ENCODE data around the gene ZIC1. TPM values are rescaled to one million over a fixed set of nuclear protein-coding genes. Genes with fewer than 3 reads are reported as not detected.

The ZIC1 gene
- total RNA-seq, 3 donors from 2014 or later, result 2.0 to 6.1 TPM; not detected in 1

GRCh38 chr3:147401421-147401820 lies 7.7 kb upstream of the ZIC1 start:
- no peaks in the 10 kb centered on the region for H3K4me1 ChIP-seq
- H3K36me3 ChIP-seq, result no peaks in the 10 kb centered on the region
- no peaks in the 10 kb centered on the region for H3K9me3 ChIP-seq
- H3K27ac ChIP-seq, result no peak overlapping the region
- TF ChIP-seq POLR2AphosphoS5 (IDR thresholded peaks at IDR 0.05), result no peak
- TF ChIP-seq POLR2A (IDR thresholded peaks at IDR 0.05), result no peak
- no peak for TF ChIP-seq CTCF (IDR thresholded peaks at IDR 0.05)
- intact Hi-C loops (cut with DNase I; ENCODE audit: low total_unique reads), result no loop called here
- peaks cover 4 to 92% of the 10 kb centered on the region in 2 donors for H3K27me3 ChIP-seq
- H3K4me3 ChIP-seq, result no peak overlapping the region
- DNase-seq (ENCODE audit: low spot score in 2 of 2), result no peak

GRCh38 chr3:147402159-147402558 lies 7.0 kb upstream of the ZIC1 start:
- Histone ChIP-seq H3K36me3 (no peaks in the 10 kb centered on the region), H3K27ac (no peak overlapping the region), H3K4me1 (no peaks in the 10 kb centered on the region), H3K9me3 (no peaks in the 10 kb centered on the region), H3K4me3 (no peak overlapping the region), H3K27me3 (peaks cover 4 to 92% of the 10 kb centered on the region in 2 donors)
- TF ChIP-seq POLR2AphosphoS5 (IDR thresholded peaks at IDR 0.05), result no peak
- TF ChIP-seq POLR2A (IDR thresholded peaks at IDR 0.05), result no peak
- no peak for TF ChIP-seq CTCF (IDR thresholded peaks at IDR 0.05)
- intact Hi-C loops (cut with DNase I; ENCODE audit: low total_unique reads), result no loop called here
- no peak for DNase-seq (ENCODE audit: low spot score in 2 of 2)

- no peak for DNase-seq (ENCODE audit: low spot score in 2 of 2)
- peaks cover 7 to 92% of the 10 kb centered on the region in 2 donors for H3K27me3 ChIP-seq
Observed at GRCh38 chr3:147403511-147403910, 5.7 kb upstream of the ZIC1 start.

GRCh38 chr3:147404000-147404799 lies 5.0 kb upstream of the ZIC1 start:
- Histone ChIP-seq H3K4me3 (no peak overlapping the region), H3K36me3 (no peaks in the 10 kb centered on the region), H3K9me3 (no peaks in the 10 kb centered on the region), H3K27me3 (peaks cover 10 to 92% of the 10 kb centered on the region in 2 donors), H3K27ac (no peak overlapping the region), H3K4me1 (no peaks in the 10 kb centered on the region)
- no peak for DNase-seq (ENCODE audit: low spot score in 2 of 2)
- intact Hi-C loops (cut with DNase I; ENCODE audit: low total_unique reads), result no loop called here
- TF ChIP-seq CTCF (IDR thresholded peaks at IDR 0.05) (no peak), POLR2A (IDR thresholded peaks at IDR 0.05) (no peak), POLR2AphosphoS5 (IDR thresholded peaks at IDR 0.05) (no peak)

More at GRCh38 chr3:147403511-147403910, 5.7 kb upstream of the ZIC1 start:
- H3K4me3 ChIP-seq, result no peak overlapping the region
- TF ChIP-seq POLR2A (IDR thresholded peaks at IDR 0.05) (no peak), CTCF (IDR thresholded peaks at IDR 0.05) (no peak), POLR2AphosphoS5 (IDR thresholded peaks at IDR 0.05) (no peak)
- H3K9me3 ChIP-seq, result no peaks in the 10 kb centered on the region
- intact Hi-C loops (cut with DNase I; ENCODE audit: low total_unique reads), result no loop called here
- no peak overlapping the region for H3K27ac ChIP-seq
- H3K4me1 ChIP-seq, result no peaks in the 10 kb centered on the region
- H3K36me3 ChIP-seq, result no peaks in the 10 kb centered on the region

GRCh38 chr3:147404800-147405230 lies 4.3 kb upstream of the ZIC1 start:
- H3K27me3 ChIP-seq, result peaks cover 10 to 94% of the 10 kb centered on the region in 2 donors
- no peak overlapping the region for H3K4me3 ChIP-seq
- H3K9me3 ChIP-seq, result no peaks in the 10 kb centered on the region
- no peak for TF ChIP-seq CTCF (IDR thresholded peaks at IDR 0.05)
- TF ChIP-seq POLR2AphosphoS5 (IDR thresholded peaks at IDR 0.05), result no peak
- no peak for TF ChIP-seq POLR2A (IDR thresholded peaks at IDR 0.05)
- intact Hi-C loops (cut with DNase I; ENCODE audit: low total_unique reads), result no loop called here
- H3K27ac ChIP-seq, result no peak overlapping the region
- no peaks in the 10 kb centered on the region for H3K4me1 ChIP-seq
- DNase-seq (ENCODE audit: low spot score in 2 of 2), result no peak
- H3K36me3 ChIP-seq, result no peaks in the 10 kb centered on the region

Data from breast epithelium (tissue), 4 donors.